ENCODE measurements around the gene C9orf57. TPM values are rescaled to one million over a fixed set of nuclear protein-coding genes. Genes with fewer than 3 reads are reported as not detected.
"Not testable (repeated sequence)": the region's sequence is repeated elsewhere in the genome, so short reads cannot be mapped to it uniquely, and the experiment has no call there.

The C9orf57 gene
- total RNA-seq, 4 donors from 2014 or later: not detected

DNA sequence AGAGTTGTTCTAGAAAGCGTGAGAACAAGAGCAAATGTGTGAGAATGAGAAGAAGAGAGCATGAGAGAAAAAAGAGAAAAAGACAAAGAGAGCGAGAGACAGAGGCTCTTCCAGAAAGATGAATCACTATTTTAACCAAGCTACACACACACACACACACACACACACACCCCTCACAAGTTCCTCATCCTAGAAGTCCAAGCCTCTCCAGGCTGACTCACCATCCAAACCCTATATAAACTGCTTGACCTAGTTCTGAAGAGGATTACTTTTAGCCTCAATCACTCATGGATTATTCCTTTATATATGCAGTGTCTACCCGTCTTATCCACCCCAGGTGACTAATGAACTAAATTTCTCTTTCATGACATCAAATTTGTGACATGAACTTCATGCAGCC, 37.6 kb downstream of the C9orf57 start:
- TF ChIP-seq POLR2A (IDR thresholded peaks at IDR 0.05): no peak
- TF ChIP-seq, protein P1, sequence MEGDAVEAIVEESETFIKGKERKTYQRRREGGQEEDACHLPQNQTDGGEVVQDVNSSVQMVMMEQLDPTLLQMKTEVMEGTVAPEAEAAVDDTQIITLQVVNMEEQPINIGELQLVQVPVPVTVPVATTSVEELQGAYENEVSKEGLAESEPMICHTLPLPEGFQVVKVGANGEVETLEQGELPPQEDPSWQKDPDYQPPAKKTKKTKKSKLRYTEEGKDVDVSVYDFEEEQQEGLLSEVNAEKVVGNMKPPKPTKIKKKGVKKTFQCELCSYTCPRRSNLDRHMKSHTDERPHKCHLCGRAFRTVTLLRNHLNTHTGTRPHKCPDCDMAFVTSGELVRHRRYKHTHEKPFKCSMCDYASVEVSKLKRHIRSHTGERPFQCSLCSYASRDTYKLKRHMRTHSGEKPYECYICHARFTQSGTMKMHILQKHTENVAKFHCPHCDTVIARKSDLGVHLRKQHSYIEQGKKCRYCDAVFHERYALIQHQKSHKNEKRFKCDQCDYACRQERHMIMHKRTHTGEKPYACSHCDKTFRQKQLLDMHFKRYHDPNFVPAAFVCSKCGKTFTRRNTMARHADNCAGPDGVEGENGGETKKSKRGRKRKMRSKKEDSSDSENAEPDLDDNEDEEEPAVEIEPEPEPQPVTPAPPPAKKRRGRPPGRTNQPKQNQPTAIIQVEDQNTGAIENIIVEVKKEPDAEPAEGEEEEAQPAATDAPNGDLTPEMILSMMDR (IDR thresholded peaks at IDR 0.05): no peak
- Histone ChIP-seq H3K36me3 (no peaks in the 10 kb centered on the region), H3K27me3 (no peaks in the 10 kb centered on the region), H3K9me3 (no peaks in the 10 kb centered on the region), H3K4me1 (peaks cover 0 to 10% (median 0%) of the 10 kb centered on the region in 4 donors), H3K27ac (peak overlapping the region in 1 of 4 donors; percentile 29), H3K4me3 (no peak overlapping the region)
- peak in 1 of 3 donors; percentile 65 for DNase-seq

DNA sequence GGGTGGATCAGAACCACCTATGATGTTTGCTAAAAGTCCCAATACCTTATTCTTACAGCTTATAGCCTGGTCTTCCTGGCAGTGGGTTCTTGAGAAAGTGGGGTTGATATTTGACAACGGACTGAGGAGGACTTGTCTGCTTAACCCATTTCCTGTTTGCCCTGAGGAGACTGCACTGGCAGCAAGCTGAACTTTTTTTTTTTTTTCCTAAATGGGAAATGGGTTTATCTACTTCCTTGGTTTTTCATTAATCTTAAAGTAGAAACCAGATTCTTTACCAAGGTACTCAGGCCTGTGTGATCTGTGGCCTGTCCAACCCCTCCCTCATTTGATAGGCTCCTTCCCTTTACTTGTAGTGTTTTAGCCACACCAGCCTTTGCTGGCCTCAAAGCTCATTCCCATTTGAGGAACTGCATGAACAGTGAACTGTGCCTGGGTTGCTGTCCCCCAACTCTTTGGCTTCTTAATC, 47.1 kb downstream of the C9orf57 start:
- no peaks in the 10 kb centered on the region for H3K27me3 ChIP-seq
- H3K9me3 ChIP-seq: no peaks in the 10 kb centered on the region
- no peaks in the 10 kb centered on the region for H3K4me1 ChIP-seq
- no peak for TF ChIP-seq POLR2A (IDR thresholded peaks at IDR 0.05)
- TF ChIP-seq, protein P1 (IDR thresholded peaks at IDR 0.05): no peak
- peak overlapping the region in 1 of 4 donors; percentile 22 for H3K27ac ChIP-seq
- no peak overlapping the region for H3K4me3 ChIP-seq
- DNase-seq: no peak
- H3K36me3 ChIP-seq: no peaks in the 10 kb centered on the region

DNA sequence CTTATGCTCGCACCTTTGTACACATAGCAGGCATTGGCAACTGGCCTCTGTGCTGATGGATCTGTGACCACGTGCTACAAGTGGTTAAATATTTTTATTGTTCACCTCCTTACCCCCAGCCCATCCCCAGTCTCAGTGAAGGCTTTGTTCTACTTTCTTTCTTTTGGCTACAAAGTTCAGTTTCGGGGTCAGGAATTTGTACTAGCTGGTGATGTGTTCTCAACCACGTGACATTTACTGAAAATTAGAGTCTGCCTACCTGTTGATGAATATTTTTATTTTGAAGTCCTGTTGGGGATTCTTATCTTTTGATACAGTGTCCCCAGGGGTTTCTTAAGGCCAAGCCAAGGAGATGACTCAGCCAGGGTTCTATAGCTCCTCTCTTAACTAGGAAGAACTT, 47.8 kb downstream of the C9orf57 start:
- DNase-seq: peak in 1 of 3 donors; percentile 57
- Histone ChIP-seq H3K27me3 (no peaks in the 10 kb centered on the region), H3K4me3 (no peak overlapping the region), H3K36me3 (no peaks in the 10 kb centered on the region), H3K27ac (no peak overlapping the region), H3K4me1 (no peaks in the 10 kb centered on the region), H3K9me3 (no peaks in the 10 kb centered on the region)
- TF ChIP-seq POLR2A (IDR thresholded peaks at IDR 0.05): no peak
- TF ChIP-seq, protein P1 (IDR thresholded peaks at IDR 0.05): no peak

DNA sequence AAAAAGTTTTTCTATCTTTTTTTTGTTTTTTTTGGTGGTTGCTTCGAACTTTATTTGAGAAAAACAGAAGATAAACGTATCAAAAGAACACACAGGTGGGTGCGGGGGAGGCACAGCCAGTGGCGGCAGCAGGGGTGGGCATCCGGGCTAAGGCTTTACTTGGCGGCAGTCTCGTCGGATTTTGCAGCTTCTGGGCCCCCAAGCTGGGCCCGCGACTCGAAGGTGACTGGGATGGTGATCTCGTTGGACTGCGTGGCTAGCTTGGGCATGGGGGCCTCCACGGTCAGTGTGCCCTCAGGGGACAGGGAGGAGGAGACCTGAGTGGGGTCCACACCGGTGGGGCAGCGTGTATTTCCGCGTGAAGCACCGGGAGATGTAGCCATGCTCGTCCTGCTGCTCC, 52.7 kb downstream of the C9orf57 start:
- H3K4me3 ChIP-seq, H3K4me1 ChIP-seq, H3K27ac ChIP-seq, H3K27me3 ChIP-seq, DNase-seq, H3K36me3 ChIP-seq, H3K9me3 ChIP-seq: not testable (repeated sequence)

DNA sequence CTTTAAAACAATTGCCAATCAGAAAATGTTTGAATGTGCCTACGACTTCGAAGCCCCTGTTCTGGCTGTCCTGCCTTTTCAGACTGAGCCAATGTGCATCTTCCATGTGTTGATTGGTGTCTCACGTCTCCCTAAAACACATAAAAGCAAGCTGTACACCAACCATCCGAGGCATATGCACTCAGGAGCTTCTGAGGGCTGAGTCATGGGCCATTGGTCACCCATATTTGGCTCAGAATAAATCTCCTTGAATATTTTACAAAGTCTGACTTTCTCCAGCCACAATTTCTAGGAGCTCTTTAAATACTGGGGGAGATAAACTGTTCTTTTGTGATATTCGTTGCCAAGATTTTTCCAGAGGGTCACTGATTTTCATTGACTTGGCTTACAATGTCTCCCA, 53.9 kb downstream of the C9orf57 start:
- Histone ChIP-seq H3K4me3 (no peak overlapping the region), H3K27ac (no peak overlapping the region), H3K4me1 (no peaks in the 10 kb centered on the region), H3K9me3 (no peaks in the 10 kb centered on the region), H3K36me3 (no peaks in the 10 kb centered on the region), H3K27me3 (no peaks in the 10 kb centered on the region)
- no peak for DNase-seq
- TF ChIP-seq, protein P1 (IDR thresholded peaks at IDR 0.05): no peak
- no peak for TF ChIP-seq POLR2A (IDR thresholded peaks at IDR 0.05)

DNA sequence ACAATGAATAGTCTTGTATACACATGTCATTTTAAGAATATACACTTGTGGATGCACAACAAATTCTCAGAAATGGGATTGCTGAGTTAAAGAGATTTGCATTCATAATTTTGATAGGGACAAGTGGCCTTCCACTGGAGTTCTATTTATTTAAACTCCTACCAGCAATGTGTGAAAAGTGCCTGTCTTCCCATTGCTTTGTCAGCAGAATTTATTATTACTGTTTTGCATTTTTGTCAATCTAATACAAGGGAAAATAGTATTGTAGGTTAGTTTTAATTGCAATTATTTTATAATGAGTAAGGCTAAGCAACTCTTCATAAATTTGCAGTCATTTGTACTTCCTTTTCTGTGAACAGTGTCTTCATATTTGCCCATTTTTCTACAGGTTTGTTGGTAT, 55.0 kb downstream of the C9orf57 start:
- no peak for TF ChIP-seq POLR2A (IDR thresholded peaks at IDR 0.05)
- TF ChIP-seq, protein P1 (IDR thresholded peaks at IDR 0.05): no peak
- Histone ChIP-seq H3K9me3 (no peaks in the 10 kb centered on the region), H3K4me3 (no peak overlapping the region), H3K27ac (no peak overlapping the region), H3K4me1 (no peaks in the 10 kb centered on the region), H3K36me3 (no peaks in the 10 kb centered on the region), H3K27me3 (no peaks in the 10 kb centered on the region)
- DNase-seq: no peak

Small RNAs within 50 kb of the gene (small RNA-seq; reads per million reads assigned to genes)
- 0 reads per million in 2 donors for gene HSPB1P1

Other genes with a start within 250 kb of the C9orf57 start
- gene ABHD17B, start 149.4 kb downstream of the C9orf57 start, total RNA-seq: 10 to 100 TPM; 23.9 to 39.1 (median 34.0) TPM
- gene C9orf85, start 149.0 kb downstream of the C9orf57 start, total RNA-seq: 10 to 100 TPM; 11.3 to 40.4 (median 21.9) TPM
- 100 to 1,000 TPM in 3 of 4 donors, 10 to 100 TPM in 1; 14.0 to 291 (median 273) TPM for gene GDA, start 88.8 kb upstream of the C9orf57 start, total RNA-seq